Measurements from ENCODE around the gene ADGRF4. TPM values are rescaled to one million over a fixed set of nuclear protein-coding genes. Genes with fewer than 3 reads are reported as not detected.

Gene ADGRF4
- total RNA-seq, 1 experiment from 2014 or later = 0.10 TPM

DNA sequence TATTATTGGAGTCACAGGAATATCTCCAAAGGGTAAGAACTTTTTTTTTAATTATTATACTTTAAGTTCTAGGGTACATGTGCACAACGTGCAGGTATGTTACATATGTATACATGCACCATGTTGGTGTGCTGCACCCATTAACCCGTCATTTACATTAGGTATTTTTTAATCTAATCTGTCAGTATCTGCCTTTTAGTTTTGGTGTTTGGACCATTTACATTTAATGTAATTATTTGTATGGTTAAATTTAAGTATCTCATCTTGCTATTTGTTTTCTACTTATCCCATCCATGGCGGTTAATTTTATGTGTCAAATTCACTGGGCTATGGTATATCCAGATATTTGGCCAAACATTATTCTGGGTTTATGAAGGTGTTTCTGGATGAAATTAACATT is 68.1 kb downstream of the ADGRF4 start:
- ATAC-seq (no peak), DNase-seq (ENCODE audit: low read depth, low spot score) (no peak)
- H3K9me3 ChIP-seq (ENCODE audit: control insufficient read depth, insufficient read depth, low read depth, low read length) = no peaks in the 10 kb centered on the region
- no peak overlapping the region for H3K4me3 ChIP-seq (ENCODE audit: low read depth in 2 of 2, low read length in 2 of 2)
- no peaks in the 10 kb centered on the region for H3K36me3 ChIP-seq (ENCODE audit: control insufficient read depth, insufficient read depth, low read length)
- no TSS peak for BruUV-seq (replicated peaks)
- intact Hi-C loops (cut with micrococcal nuclease; ENCODE audit: unreplicated experiment) (no loop called here), in situ Hi-C loops (cut with HindIII; ENCODE audit: low pct_unique_long_range_greater_than_20kb, low sequenced_read_pairs) (no loop called here)
- H3K27me3 ChIP-seq (ENCODE audit: control insufficient read depth, insufficient read depth, low read length) = no peaks in the 10 kb centered on the region
- ChIA-PET POLR2A (no interaction called here), CTCF (no interaction called here)
- TF ChIP-seq TCF7L2 (IDR thresholded peaks at IDR 0.05; ENCODE audit: low read depth, low read length) = no peak
- TF ChIP-seq, protein P1, sequence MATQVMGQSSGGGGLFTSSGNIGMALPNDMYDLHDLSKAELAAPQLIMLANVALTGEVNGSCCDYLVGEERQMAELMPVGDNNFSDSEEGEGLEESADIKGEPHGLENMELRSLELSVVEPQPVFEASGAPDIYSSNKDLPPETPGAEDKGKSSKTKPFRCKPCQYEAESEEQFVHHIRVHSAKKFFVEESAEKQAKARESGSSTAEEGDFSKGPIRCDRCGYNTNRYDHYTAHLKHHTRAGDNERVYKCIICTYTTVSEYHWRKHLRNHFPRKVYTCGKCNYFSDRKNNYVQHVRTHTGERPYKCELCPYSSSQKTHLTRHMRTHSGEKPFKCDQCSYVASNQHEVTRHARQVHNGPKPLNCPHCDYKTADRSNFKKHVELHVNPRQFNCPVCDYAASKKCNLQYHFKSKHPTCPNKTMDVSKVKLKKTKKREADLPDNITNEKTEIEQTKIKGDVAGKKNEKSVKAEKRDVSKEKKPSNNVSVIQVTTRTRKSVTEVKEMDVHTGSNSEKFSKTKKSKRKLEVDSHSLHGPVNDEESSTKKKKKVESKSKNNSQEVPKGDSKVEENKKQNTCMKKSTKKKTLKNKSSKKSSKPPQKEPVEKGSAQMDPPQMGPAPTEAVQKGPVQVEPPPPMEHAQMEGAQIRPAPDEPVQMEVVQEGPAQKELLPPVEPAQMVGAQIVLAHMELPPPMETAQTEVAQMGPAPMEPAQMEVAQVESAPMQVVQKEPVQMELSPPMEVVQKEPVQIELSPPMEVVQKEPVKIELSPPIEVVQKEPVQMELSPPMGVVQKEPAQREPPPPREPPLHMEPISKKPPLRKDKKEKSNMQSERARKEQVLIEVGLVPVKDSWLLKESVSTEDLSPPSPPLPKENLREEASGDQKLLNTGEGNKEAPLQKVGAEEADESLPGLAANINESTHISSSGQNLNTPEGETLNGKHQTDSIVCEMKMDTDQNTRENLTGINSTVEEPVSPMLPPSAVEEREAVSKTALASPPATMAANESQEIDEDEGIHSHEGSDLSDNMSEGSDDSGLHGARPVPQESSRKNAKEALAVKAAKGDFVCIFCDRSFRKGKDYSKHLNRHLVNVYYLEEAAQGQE (IDR thresholded peaks at IDR 0.05; ENCODE audit: insufficient read depth in 1 of 2, low read depth in 2 of 2, low read length in 1 of 2) = no peak
- TF ChIP-seq, protein P2, sequence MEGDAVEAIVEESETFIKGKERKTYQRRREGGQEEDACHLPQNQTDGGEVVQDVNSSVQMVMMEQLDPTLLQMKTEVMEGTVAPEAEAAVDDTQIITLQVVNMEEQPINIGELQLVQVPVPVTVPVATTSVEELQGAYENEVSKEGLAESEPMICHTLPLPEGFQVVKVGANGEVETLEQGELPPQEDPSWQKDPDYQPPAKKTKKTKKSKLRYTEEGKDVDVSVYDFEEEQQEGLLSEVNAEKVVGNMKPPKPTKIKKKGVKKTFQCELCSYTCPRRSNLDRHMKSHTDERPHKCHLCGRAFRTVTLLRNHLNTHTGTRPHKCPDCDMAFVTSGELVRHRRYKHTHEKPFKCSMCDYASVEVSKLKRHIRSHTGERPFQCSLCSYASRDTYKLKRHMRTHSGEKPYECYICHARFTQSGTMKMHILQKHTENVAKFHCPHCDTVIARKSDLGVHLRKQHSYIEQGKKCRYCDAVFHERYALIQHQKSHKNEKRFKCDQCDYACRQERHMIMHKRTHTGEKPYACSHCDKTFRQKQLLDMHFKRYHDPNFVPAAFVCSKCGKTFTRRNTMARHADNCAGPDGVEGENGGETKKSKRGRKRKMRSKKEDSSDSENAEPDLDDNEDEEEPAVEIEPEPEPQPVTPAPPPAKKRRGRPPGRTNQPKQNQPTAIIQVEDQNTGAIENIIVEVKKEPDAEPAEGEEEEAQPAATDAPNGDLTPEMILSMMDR (IDR thresholded peaks at IDR 0.05) = no peak
- no peak for TF ChIP-seq SIN3A (IDR thresholded peaks at IDR 0.05; ENCODE audit: borderline replicate concordance, insufficient read depth, low read depth, low read length)
- no peak for TF ChIP-seq POLR2AphosphoS5 (IDR thresholded peaks at IDR 0.05; ENCODE audit: low read depth, low read length)
- H3K27ac ChIP-seq (ENCODE audit: low read length) = no peak overlapping the region
- H3K4me1 ChIP-seq (ENCODE audit: control insufficient read depth, insufficient read depth, low read length) = no peaks in the 10 kb centered on the region

DNA sequence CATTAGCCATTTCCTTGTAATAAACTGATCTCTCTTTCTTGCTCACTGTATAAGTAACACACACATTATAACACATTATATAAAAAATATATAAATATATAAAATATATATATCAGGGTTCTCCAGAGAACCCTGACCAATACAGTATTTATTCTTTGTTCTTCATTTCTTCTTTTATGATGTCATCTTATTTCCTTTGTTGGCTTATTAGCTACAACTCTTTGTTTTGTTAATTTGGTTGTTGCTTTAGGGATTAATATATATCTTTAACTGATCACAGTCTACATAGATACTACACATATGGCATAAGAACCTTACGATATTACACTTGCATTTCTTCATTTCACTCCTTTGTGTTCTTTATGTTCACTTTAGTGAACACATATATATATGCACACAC is 68.7 kb downstream of the ADGRF4 start:
- no peaks in the 10 kb centered on the region for H3K27me3 ChIP-seq (ENCODE audit: control insufficient read depth, insufficient read depth, low read length)
- POLR2A ChIA-PET = no interaction called here
- ATAC-seq (no peak), DNase-seq (ENCODE audit: low read depth, low spot score) (no peak)
- H3K9me3 ChIP-seq (ENCODE audit: control insufficient read depth, insufficient read depth, low read depth, low read length) = no peaks in the 10 kb centered on the region
- BruUV-seq (replicated peaks) = no TSS peak
- H3K27ac ChIP-seq (ENCODE audit: low read length) = no peak overlapping the region
- in situ Hi-C loops (cut with HindIII; ENCODE audit: low pct_unique_long_range_greater_than_20kb, low sequenced_read_pairs) (no loop called here), intact Hi-C loops (cut with micrococcal nuclease; ENCODE audit: unreplicated experiment) (no loop called here)
- H3K4me3 ChIP-seq (ENCODE audit: low read depth in 2 of 2, low read length in 2 of 2) = no peak overlapping the region
- TF ChIP-seq POLR2AphosphoS5 (IDR thresholded peaks at IDR 0.05; ENCODE audit: low read depth, low read length) = no peak
- TF ChIP-seq, protein P1 (IDR thresholded peaks at IDR 0.05; ENCODE audit: insufficient read depth in 1 of 2, low read depth in 2 of 2, low read length in 1 of 2) = no peak
- TF ChIP-seq SIN3A (IDR thresholded peaks at IDR 0.05; ENCODE audit: borderline replicate concordance, insufficient read depth, low read depth, low read length) = no peak
- no peak for TF ChIP-seq TCF7L2 (IDR thresholded peaks at IDR 0.05; ENCODE audit: low read depth, low read length)
- TF ChIP-seq, protein P2 (IDR thresholded peaks at IDR 0.05) = no peak
- no peaks in the 10 kb centered on the region for H3K36me3 ChIP-seq (ENCODE audit: control insufficient read depth, insufficient read depth, low read length)
- CTCF ChIA-PET = no interaction called here
- H3K4me1 ChIP-seq (ENCODE audit: control insufficient read depth, insufficient read depth, low read length) = no peaks in the 10 kb centered on the region
